H9 (cell line): ENCODE results near the gene FOXN1. TPM values are rescaled to one million over a fixed set of nuclear protein-coding genes. Genes with fewer than 3 reads are reported as not detected.

ENCODE experiments used
- DNase-seq: peaks from one replicate; pipeline ENCODE4 v3.0.0-alpha.2; 2017
- H2AFZ ChIP-seq: one replicate; pipeline ENCODE4 v1.6.1; 2013; ENCODE audit warnings: mild to moderate bottlenecking, low read length, control low read depth, moderate library complexity
- H2AK5ac ChIP-seq: 2 replicates; pipeline ENCODE4 v1.6.1; 2013; ENCODE audit warnings: low read length, control low read depth, mixed read lengths; ENCODE audit not compliant: insufficient read length
- H2BK120ac ChIP-seq: one replicate; pipeline ENCODE4 v1.6.1; 2013; ENCODE audit warnings: low read depth, mild to moderate bottlenecking, low read length, control low read depth, inconsistent platforms; ENCODE audit not compliant: poor library complexity, severe bottlenecking
- H2BK12ac ChIP-seq: 2 replicates; pipeline ENCODE4 v1.6.1; 2013; ENCODE audit warnings: low read length, control low read depth, mixed read lengths, low read depth; ENCODE audit not compliant: insufficient read length
- H2BK15ac ChIP-seq: 2 replicates; pipeline ENCODE4 v1.6.1; 2013; ENCODE audit warnings: low read depth, low read length, control low read depth
- H2BK20ac ChIP-seq: one replicate; pipeline ENCODE4 v1.6.1; 2013; ENCODE audit warnings: low read depth, mild to moderate bottlenecking, low read length, control low read depth, inconsistent platforms; ENCODE audit not compliant: poor library complexity, severe bottlenecking
- H2BK5ac ChIP-seq: 2 replicates; pipeline ENCODE4 v1.6.1; 2013; ENCODE audit warnings: low read length, control low read depth, mixed read lengths; ENCODE audit not compliant: insufficient read length
- H3K14ac ChIP-seq: 2 replicates; pipeline ENCODE4 v1.6.1; 2013; ENCODE audit warnings: low read length, control low read depth; ENCODE audit not compliant: insufficient read depth
- H3K18ac ChIP-seq: 2 replicates; pipeline ENCODE4 v1.6.1; 2013; ENCODE audit warnings: low read depth, mild to moderate bottlenecking, mixed read lengths, low read length, control low read depth; ENCODE audit not compliant: insufficient read length
- H3K23ac ChIP-seq: 2 replicates; pipeline ENCODE4 v1.6.1; 2013; ENCODE audit warnings: low read length, control low read depth, mixed read lengths, low read depth; ENCODE audit not compliant: insufficient read length
- H3K23me2 ChIP-seq: 2 replicates; pipeline ENCODE4 v1.6.1; 2013; ENCODE audit warnings: low read depth, mild to moderate bottlenecking, mixed read lengths, low read length, control low read depth; ENCODE audit not compliant: insufficient read length, poor library complexity, severe bottlenecking
- H3K27ac ChIP-seq: 2 replicates; pipeline ENCODE4 v1.5.1; 2013; ENCODE audit warnings: low read length, control low read depth, mixed read lengths, low read depth; ENCODE audit not compliant: insufficient read length
- H3K27me3 ChIP-seq: 2 replicates; pipeline ENCODE4 v1.6.1; 2013; ENCODE audit warnings: low read length, control low read depth, inconsistent platforms; ENCODE audit not compliant: insufficient read depth
- H3K4ac ChIP-seq: 2 replicates; pipeline ENCODE4 v1.6.1; 2013; ENCODE audit warnings: low read depth, mild to moderate bottlenecking, control low read depth, inconsistent platforms, low read length, moderate library complexity
- H3K4me1 ChIP-seq: 2 replicates; pipeline ENCODE4 v1.6.1; 2013; ENCODE audit warnings: low read length, control low read depth, inconsistent platforms; ENCODE audit not compliant: insufficient read depth
- H3K4me2 ChIP-seq: 2 replicates; pipeline ENCODE4 v1.6.1; 2013; ENCODE audit warnings: low read length, control low read depth, mixed read lengths; ENCODE audit not compliant: insufficient read length, insufficient read depth
- H3K56ac ChIP-seq: 2 replicates; pipeline ENCODE4 v1.6.1; 2013; ENCODE audit warnings: low read depth, mild to moderate bottlenecking, mixed read lengths, low read length, control low read depth; ENCODE audit not compliant: insufficient read length
- H3K79me1 ChIP-seq: 2 replicates; pipeline ENCODE4 v1.6.1; 2013; ENCODE audit warnings: low read depth, mild to moderate bottlenecking, moderate library complexity, low read length, control low read depth, inconsistent platforms; ENCODE audit not compliant: insufficient read depth, poor library complexity, severe bottlenecking
- H3K79me2 ChIP-seq: 2 replicates; pipeline ENCODE4 v1.6.1; 2013; ENCODE audit warnings: low read length, control low read depth, inconsistent platforms; ENCODE audit not compliant: insufficient read depth
- H3K9ac ChIP-seq: 2 replicates; pipeline ENCODE4 v1.6.1; 2013; ENCODE audit warnings: low read length, control low read depth, mixed read lengths; ENCODE audit not compliant: insufficient read length; ENCODE audit errors: extremely low read depth
- H3K9me3 ChIP-seq: one replicate; pipeline ENCODE4 v1.6.1; 2013; ENCODE audit warnings: low read depth, low read length, inconsistent platforms; ENCODE audit not compliant: control insufficient read depth
- H3T11ph ChIP-seq: one replicate; pipeline ENCODE4 v1.6.1; 2013; ENCODE audit warnings: mild to moderate bottlenecking, low read length, control low read depth, inconsistent platforms
- H4K20me1 ChIP-seq: one replicate; pipeline ENCODE4 v1.6.1; 2013; ENCODE audit not compliant: control insufficient read depth, insufficient read length, insufficient read depth
- H4K5ac ChIP-seq: 2 replicates; pipeline ENCODE4 v1.6.1; 2013; ENCODE audit warnings: low read depth, mild to moderate bottlenecking, mixed read lengths, low read length, control low read depth; ENCODE audit not compliant: insufficient read length
- H4K8ac ChIP-seq: replicated peaks from 2 replicates; pipeline ENCODE4 v1.6.1; 2013; ENCODE audit warnings: low read length, control low read depth, mixed read lengths, low read depth; ENCODE audit not compliant: insufficient read length
- H4K91ac ChIP-seq: 2 replicates; pipeline ENCODE4 v1.6.1; 2013; ENCODE audit warnings: low read depth, mild to moderate bottlenecking, moderate library complexity, mixed read lengths, low read length, control low read depth; ENCODE audit not compliant: insufficient read length
- H3K27ac Mint-ChIP-seq, 3 experiments: 2 replicates in 2 of 3; 3 replicates in 1 of 3; pipeline ENCODE4 v1.8.0; 2020 to 2021; ENCODE audit warnings: mixed read lengths in 3 of 3, mild to moderate bottlenecking in 1 of 3, moderate library complexity in 1 of 3
- H3K27me3 Mint-ChIP-seq: 2 replicates; pipeline ENCODE4 v1.8.0; 2021; ENCODE audit warnings: low read depth, mild to moderate bottlenecking, moderate library complexity, mixed read lengths
- H3K36me3 Mint-ChIP-seq, 3 experiments: 2 replicates in 2 of 3; 3 replicates in 1 of 3; pipeline ENCODE4 v1.8.0; 2020 to 2021; ENCODE audit warnings: low read depth in 3 of 3, mixed read lengths in 3 of 3; ENCODE audit not compliant: insufficient read depth in 1 of 3
- H3K4me1 Mint-ChIP-seq, 2 experiments: 2 replicates each; pipeline ENCODE4 v1.8.0; 2020; ENCODE audit warnings: mixed read lengths in 2 of 2
- H3K4me3 Mint-ChIP-seq, 2 experiments: 2 replicates in 1 of 2; 3 replicates in 1 of 2; pipeline ENCODE4 v1.8.0; 2020 to 2021; ENCODE audit warnings: mild to moderate bottlenecking in 2 of 2, mixed read lengths in 2 of 2, moderate library complexity in 1 of 2
- H3K9me3 Mint-ChIP-seq, 2 experiments: 2 replicates in 1 of 2; 3 replicates in 1 of 2; pipeline ENCODE4 v1.8.0; 2020; ENCODE audit warnings: mild to moderate bottlenecking in 2 of 2, mixed read lengths in 2 of 2, moderate library complexity in 1 of 2
- WGBS: extraction: QIAGEN DNeasy Blood & Tissue Kit; methylation state at CpG from one replicate; pipeline ENCODE4 v1.1.7; 2013; ENCODE audit warnings: missing lambda C conversion rate, low lambda C conversion rate, mixed read lengths; ENCODE audit not compliant: insufficient read length; ENCODE audit errors: extremely low coverage; 5-methylcytosine and 5-hydroxymethylcytosine counted together
- total RNA-seq: library from RNA; stranded (reverse); gene quantifications from 2 replicates; pipeline ENCODE4 v1.2.1, GENCODE V29; 2021
- TF ChIP-seq, protein P1 (sequence below): fragments of 200-600 bp; sonication (generic); conservative IDR thresholded peaks from 3 replicates; pipeline ENCODE4 v1.8.0; 2021; ENCODE audit warnings: antibody characterized with exemption, mild to moderate bottlenecking

Gene FOXN1
- total RNA-seq, 1 experiment from 2014 or later = not detected

GRCh38 chr17:28519236-28519635, 13.1 kb downstream of the FOXN1 start:
- H3K56ac ChIP-seq = no peak overlapping the region
- no peak overlapping the region for H3K18ac ChIP-seq
- TF ChIP-seq, protein P1, sequence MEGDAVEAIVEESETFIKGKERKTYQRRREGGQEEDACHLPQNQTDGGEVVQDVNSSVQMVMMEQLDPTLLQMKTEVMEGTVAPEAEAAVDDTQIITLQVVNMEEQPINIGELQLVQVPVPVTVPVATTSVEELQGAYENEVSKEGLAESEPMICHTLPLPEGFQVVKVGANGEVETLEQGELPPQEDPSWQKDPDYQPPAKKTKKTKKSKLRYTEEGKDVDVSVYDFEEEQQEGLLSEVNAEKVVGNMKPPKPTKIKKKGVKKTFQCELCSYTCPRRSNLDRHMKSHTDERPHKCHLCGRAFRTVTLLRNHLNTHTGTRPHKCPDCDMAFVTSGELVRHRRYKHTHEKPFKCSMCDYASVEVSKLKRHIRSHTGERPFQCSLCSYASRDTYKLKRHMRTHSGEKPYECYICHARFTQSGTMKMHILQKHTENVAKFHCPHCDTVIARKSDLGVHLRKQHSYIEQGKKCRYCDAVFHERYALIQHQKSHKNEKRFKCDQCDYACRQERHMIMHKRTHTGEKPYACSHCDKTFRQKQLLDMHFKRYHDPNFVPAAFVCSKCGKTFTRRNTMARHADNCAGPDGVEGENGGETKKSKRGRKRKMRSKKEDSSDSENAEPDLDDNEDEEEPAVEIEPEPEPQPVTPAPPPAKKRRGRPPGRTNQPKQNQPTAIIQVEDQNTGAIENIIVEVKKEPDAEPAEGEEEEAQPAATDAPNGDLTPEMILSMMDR = no peak
- Mint-ChIP-seq H3K27me3 (peaks cover 16% of the 10 kb centered on the region), H3K4me3 (no peak overlapping the region), H3K27ac (no peak overlapping the region), H3K4me1 (peaks cover 5 to 13% of the 10 kb centered on the region in 2 experiments), H3K36me3 (no peaks in the 10 kb centered on the region), H3K9me3 (peaks cover 2 to 5% of the 10 kb centered on the region in 2 experiments; a peak in 2 of 5 replicates)
- no peak overlapping the region for H3K27ac ChIP-seq
- H3T11ph ChIP-seq = no peak overlapping the region
- no peaks in the 10 kb centered on the region for H3K79me2 ChIP-seq
- H2BK15ac ChIP-seq = no peak overlapping the region
- H3K4me1 ChIP-seq = no peaks in the 10 kb centered on the region
- no peak overlapping the region for H3K4ac ChIP-seq
- no peaks in the 10 kb centered on the region for H3K27me3 ChIP-seq
- no peak overlapping the region for H3K23ac ChIP-seq
- no peak overlapping the region for H2BK20ac ChIP-seq
- no peaks in the 10 kb centered on the region for H3K79me1 ChIP-seq
- H2BK120ac ChIP-seq = no peak overlapping the region
- H3K14ac ChIP-seq = no peak overlapping the region
- no peaks in the 10 kb centered on the region for H4K20me1 ChIP-seq
- H2AK5ac ChIP-seq = no peak overlapping the region
- DNase-seq = no peak
- no peaks in the 10 kb centered on the region for H3K23me2 ChIP-seq
- no peak overlapping the region for H2BK12ac ChIP-seq
- WGBS = no CpG with 5 or more reads among the region's 5 CpGs
- H3K4me2 ChIP-seq = no peak overlapping the region
- H3K9me3 ChIP-seq = no peaks in the 10 kb centered on the region
- H2AFZ ChIP-seq = no peak overlapping the region
- H2BK5ac ChIP-seq = no peak overlapping the region
- no peak overlapping the region for H4K91ac ChIP-seq
- H4K8ac ChIP-seq = no peak overlapping the region
- no peak overlapping the region for H4K5ac ChIP-seq
- H3K9ac ChIP-seq = no peak overlapping the region
